HK-2 (cell line): ENCODE results near the gene GNAI3.
"Not testable (repeated sequence)": the region's sequence is repeated elsewhere in the genome, so short reads cannot be mapped to it uniquely, and the experiment has no call there.

Experiments used
- DNase-seq: peaks from one replicate; pipeline ENCODE4 v3.0.0-alpha.2; 2018; ENCODE audit not compliant: unreplicated experiment

GNAI3 gene

GRCh38 chr1:109659997-109660690, 111.7 kb downstream of the GNAI3 start:
- DNase-seq, result no peak

- not testable (repeated sequence) for DNase-seq
Measured at GRCh38 chr1:109660691-109661026, 112.2 kb downstream of the GNAI3 start.

GRCh38 chr1:109661391-109661790, 113.0 kb downstream of the GNAI3 start:
- DNase-seq, result no peak

GRCh38 chr1:109664671-109665070, 116.3 kb downstream of the GNAI3 start:
- no peak for DNase-seq

GRCh38 chr1:109667452-109668122, 119.2 kb downstream of the GNAI3 start, which contains the start of gene GSTM2:
TSS of gene GSTM2 (plus strand) at chr1:109668057. CDS start at chr1:109668116, 59 bp downstream.
- no peak for DNase-seq
